H9 (cell line): ENCODE data around the gene PTPA. TPM values are rescaled to one million over a fixed set of nuclear protein-coding genes. Genes with fewer than 3 reads are reported as not detected.

Experiments used
- DNase-seq: peaks from one replicate; pipeline ENCODE4 v3.0.0-alpha.2; 2017
- H2AFZ ChIP-seq: one replicate; pipeline ENCODE4 v1.6.1; 2013; ENCODE audit warnings: mild to moderate bottlenecking, low read length, control low read depth, moderate library complexity
- H2AK5ac ChIP-seq: 2 replicates; pipeline ENCODE4 v1.6.1; 2013; ENCODE audit warnings: low read length, control low read depth, mixed read lengths; ENCODE audit not compliant: insufficient read length
- H2BK120ac ChIP-seq: one replicate; pipeline ENCODE4 v1.6.1; 2013; ENCODE audit warnings: low read depth, mild to moderate bottlenecking, low read length, control low read depth, inconsistent platforms; ENCODE audit not compliant: poor library complexity, severe bottlenecking
- H2BK12ac ChIP-seq: 2 replicates; pipeline ENCODE4 v1.6.1; 2013; ENCODE audit warnings: low read length, control low read depth, mixed read lengths, low read depth; ENCODE audit not compliant: insufficient read length
- H2BK15ac ChIP-seq: 2 replicates; pipeline ENCODE4 v1.6.1; 2013; ENCODE audit warnings: low read depth, low read length, control low read depth
- H2BK20ac ChIP-seq: one replicate; pipeline ENCODE4 v1.6.1; 2013; ENCODE audit warnings: low read depth, mild to moderate bottlenecking, low read length, control low read depth, inconsistent platforms; ENCODE audit not compliant: poor library complexity, severe bottlenecking
- H2BK5ac ChIP-seq: 2 replicates; pipeline ENCODE4 v1.6.1; 2013; ENCODE audit warnings: low read length, control low read depth, mixed read lengths; ENCODE audit not compliant: insufficient read length
- H3K14ac ChIP-seq: 2 replicates; pipeline ENCODE4 v1.6.1; 2013; ENCODE audit warnings: low read length, control low read depth; ENCODE audit not compliant: insufficient read depth
- H3K18ac ChIP-seq: 2 replicates; pipeline ENCODE4 v1.6.1; 2013; ENCODE audit warnings: low read depth, mild to moderate bottlenecking, mixed read lengths, low read length, control low read depth; ENCODE audit not compliant: insufficient read length
- H3K23ac ChIP-seq: 2 replicates; pipeline ENCODE4 v1.6.1; 2013; ENCODE audit warnings: low read length, control low read depth, mixed read lengths, low read depth; ENCODE audit not compliant: insufficient read length
- H3K23me2 ChIP-seq: 2 replicates; pipeline ENCODE4 v1.6.1; 2013; ENCODE audit warnings: low read depth, mild to moderate bottlenecking, mixed read lengths, low read length, control low read depth; ENCODE audit not compliant: insufficient read length, poor library complexity, severe bottlenecking
- H3K27ac ChIP-seq: 2 replicates; pipeline ENCODE4 v1.5.1; 2013; ENCODE audit warnings: low read length, control low read depth, mixed read lengths, low read depth; ENCODE audit not compliant: insufficient read length
- H3K27me3 ChIP-seq: 2 replicates; pipeline ENCODE4 v1.6.1; 2013; ENCODE audit warnings: low read length, control low read depth, inconsistent platforms; ENCODE audit not compliant: insufficient read depth
- H3K4ac ChIP-seq: 2 replicates; pipeline ENCODE4 v1.6.1; 2013; ENCODE audit warnings: low read depth, mild to moderate bottlenecking, control low read depth, inconsistent platforms, low read length, moderate library complexity
- H3K4me1 ChIP-seq: 2 replicates; pipeline ENCODE4 v1.6.1; 2013; ENCODE audit warnings: low read length, control low read depth, inconsistent platforms; ENCODE audit not compliant: insufficient read depth
- H3K4me2 ChIP-seq: 2 replicates; pipeline ENCODE4 v1.6.1; 2013; ENCODE audit warnings: low read length, control low read depth, mixed read lengths; ENCODE audit not compliant: insufficient read length, insufficient read depth
- H3K56ac ChIP-seq: 2 replicates; pipeline ENCODE4 v1.6.1; 2013; ENCODE audit warnings: low read depth, mild to moderate bottlenecking, mixed read lengths, low read length, control low read depth; ENCODE audit not compliant: insufficient read length
- H3K79me1 ChIP-seq: 2 replicates; pipeline ENCODE4 v1.6.1; 2013; ENCODE audit warnings: low read depth, mild to moderate bottlenecking, moderate library complexity, low read length, control low read depth, inconsistent platforms; ENCODE audit not compliant: insufficient read depth, poor library complexity, severe bottlenecking
- H3K79me2 ChIP-seq: 2 replicates; pipeline ENCODE4 v1.6.1; 2013; ENCODE audit warnings: low read length, control low read depth, inconsistent platforms; ENCODE audit not compliant: insufficient read depth
- H3K9ac ChIP-seq: 2 replicates; pipeline ENCODE4 v1.6.1; 2013; ENCODE audit warnings: low read length, control low read depth, mixed read lengths; ENCODE audit not compliant: insufficient read length; ENCODE audit errors: extremely low read depth
- H3K9me3 ChIP-seq: one replicate; pipeline ENCODE4 v1.6.1; 2013; ENCODE audit warnings: low read depth, low read length, inconsistent platforms; ENCODE audit not compliant: control insufficient read depth
- H3T11ph ChIP-seq: one replicate; pipeline ENCODE4 v1.6.1; 2013; ENCODE audit warnings: mild to moderate bottlenecking, low read length, control low read depth, inconsistent platforms
- H4K20me1 ChIP-seq: one replicate; pipeline ENCODE4 v1.6.1; 2013; ENCODE audit not compliant: control insufficient read depth, insufficient read length, insufficient read depth
- H4K5ac ChIP-seq: 2 replicates; pipeline ENCODE4 v1.6.1; 2013; ENCODE audit warnings: low read depth, mild to moderate bottlenecking, mixed read lengths, low read length, control low read depth; ENCODE audit not compliant: insufficient read length
- H4K8ac ChIP-seq: replicated peaks from 2 replicates; pipeline ENCODE4 v1.6.1; 2013; ENCODE audit warnings: low read length, control low read depth, mixed read lengths, low read depth; ENCODE audit not compliant: insufficient read length
- H4K91ac ChIP-seq: 2 replicates; pipeline ENCODE4 v1.6.1; 2013; ENCODE audit warnings: low read depth, mild to moderate bottlenecking, moderate library complexity, mixed read lengths, low read length, control low read depth; ENCODE audit not compliant: insufficient read length
- H3K27ac Mint-ChIP-seq, 3 experiments: 2 replicates in 2 of 3; 3 replicates in 1 of 3; pipeline ENCODE4 v1.8.0; 2020 to 2021; ENCODE audit warnings: mixed read lengths in 3 of 3, mild to moderate bottlenecking in 1 of 3, moderate library complexity in 1 of 3
- H3K27me3 Mint-ChIP-seq: 2 replicates; pipeline ENCODE4 v1.8.0; 2021; ENCODE audit warnings: low read depth, mild to moderate bottlenecking, moderate library complexity, mixed read lengths
- H3K36me3 Mint-ChIP-seq, 3 experiments: 2 replicates in 2 of 3; 3 replicates in 1 of 3; pipeline ENCODE4 v1.8.0; 2020 to 2021; ENCODE audit warnings: low read depth in 3 of 3, mixed read lengths in 3 of 3; ENCODE audit not compliant: insufficient read depth in 1 of 3
- H3K4me1 Mint-ChIP-seq, 2 experiments: 2 replicates each; pipeline ENCODE4 v1.8.0; 2020; ENCODE audit warnings: mixed read lengths in 2 of 2
- H3K4me3 Mint-ChIP-seq, 2 experiments: 2 replicates in 1 of 2; 3 replicates in 1 of 2; pipeline ENCODE4 v1.8.0; 2020 to 2021; ENCODE audit warnings: mild to moderate bottlenecking in 2 of 2, mixed read lengths in 2 of 2, moderate library complexity in 1 of 2
- H3K9me3 Mint-ChIP-seq, 2 experiments: 2 replicates in 1 of 2; 3 replicates in 1 of 2; pipeline ENCODE4 v1.8.0; 2020; ENCODE audit warnings: mild to moderate bottlenecking in 2 of 2, mixed read lengths in 2 of 2, moderate library complexity in 1 of 2
- WGBS: extraction: QIAGEN DNeasy Blood & Tissue Kit; methylation state at CpG from one replicate; pipeline ENCODE4 v1.1.7; 2013; ENCODE audit warnings: missing lambda C conversion rate, low lambda C conversion rate, mixed read lengths; ENCODE audit not compliant: insufficient read length; ENCODE audit errors: extremely low coverage; 5-methylcytosine and 5-hydroxymethylcytosine counted together
- total RNA-seq: library from RNA; stranded (reverse); gene quantifications from 2 replicates; pipeline ENCODE4 v1.2.1, GENCODE V29; 2021
- TF ChIP-seq, protein P1 (sequence below): fragments of 200-600 bp; sonication (generic); conservative IDR thresholded peaks from 3 replicates; pipeline ENCODE4 v1.8.0; 2021; ENCODE audit warnings: antibody characterized with exemption, mild to moderate bottlenecking

The PTPA gene
- total RNA-seq, 1 experiment from 2014 or later = 145 TPM

GRCh38 chr9:129137292-129138143 lies 26.3 kb downstream of the PTPA start:
- Mint-ChIP-seq H3K36me3 (peaks cover 10 to 50% (median 49%) of the 10 kb centered on the region in 3 experiments; a peak in 6 of 7 replicates), H3K27me3 (peaks cover 1% of the 10 kb centered on the region; the same call in 1 of the 2 replicates), H3K27ac (peak overlapping the region in 2 of 3 experiments; percentile 40 to 46; a peak in 4 of 7 replicates), H3K9me3 (no peaks in the 10 kb centered on the region; a peak in 1 of 5 replicates), H3K4me1 (peaks cover 35 to 36% of the 10 kb centered on the region in 2 experiments), H3K4me3 (no peak overlapping the region)
- no peak overlapping the region for H3K23ac ChIP-seq
- no peaks in the 10 kb centered on the region for H3K9me3 ChIP-seq
- H3K4me1 ChIP-seq = peaks cover 6% of the 10 kb centered on the region; the same call in 1 of the 2 replicates
- H2BK120ac ChIP-seq = no peak overlapping the region
- H3K79me2 ChIP-seq = no peaks in the 10 kb centered on the region
- no peak overlapping the region for H3K4ac ChIP-seq
- DNase-seq = no peak
- no peak overlapping the region for H2BK5ac ChIP-seq
- no peak overlapping the region for H3K56ac ChIP-seq
- no peak overlapping the region for H3K18ac ChIP-seq
- no peaks in the 10 kb centered on the region for H4K20me1 ChIP-seq
- H2BK20ac ChIP-seq = no peak overlapping the region
- no peak overlapping the region for H4K8ac ChIP-seq
- H3K27ac ChIP-seq = no peak overlapping the region
- H3K4me2 ChIP-seq = no peak overlapping the region
- H2AK5ac ChIP-seq = no peak overlapping the region
- H3K14ac ChIP-seq = no peak overlapping the region
- H2AFZ ChIP-seq = no peak overlapping the region
- TF ChIP-seq, protein P1, sequence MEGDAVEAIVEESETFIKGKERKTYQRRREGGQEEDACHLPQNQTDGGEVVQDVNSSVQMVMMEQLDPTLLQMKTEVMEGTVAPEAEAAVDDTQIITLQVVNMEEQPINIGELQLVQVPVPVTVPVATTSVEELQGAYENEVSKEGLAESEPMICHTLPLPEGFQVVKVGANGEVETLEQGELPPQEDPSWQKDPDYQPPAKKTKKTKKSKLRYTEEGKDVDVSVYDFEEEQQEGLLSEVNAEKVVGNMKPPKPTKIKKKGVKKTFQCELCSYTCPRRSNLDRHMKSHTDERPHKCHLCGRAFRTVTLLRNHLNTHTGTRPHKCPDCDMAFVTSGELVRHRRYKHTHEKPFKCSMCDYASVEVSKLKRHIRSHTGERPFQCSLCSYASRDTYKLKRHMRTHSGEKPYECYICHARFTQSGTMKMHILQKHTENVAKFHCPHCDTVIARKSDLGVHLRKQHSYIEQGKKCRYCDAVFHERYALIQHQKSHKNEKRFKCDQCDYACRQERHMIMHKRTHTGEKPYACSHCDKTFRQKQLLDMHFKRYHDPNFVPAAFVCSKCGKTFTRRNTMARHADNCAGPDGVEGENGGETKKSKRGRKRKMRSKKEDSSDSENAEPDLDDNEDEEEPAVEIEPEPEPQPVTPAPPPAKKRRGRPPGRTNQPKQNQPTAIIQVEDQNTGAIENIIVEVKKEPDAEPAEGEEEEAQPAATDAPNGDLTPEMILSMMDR = no peak
- no peak overlapping the region for H3K9ac ChIP-seq
- no CpG with 5 or more reads among the region's 19 CpGs for WGBS
- no peak overlapping the region for H4K5ac ChIP-seq
- no peak overlapping the region for H4K91ac ChIP-seq
- H3K79me1 ChIP-seq = no peaks in the 10 kb centered on the region
- H3T11ph ChIP-seq = no peak overlapping the region
- H3K27me3 ChIP-seq = no peaks in the 10 kb centered on the region
- peaks cover 5% of the 10 kb centered on the region for H3K23me2 ChIP-seq
- H2BK12ac ChIP-seq = no peak overlapping the region
- H2BK15ac ChIP-seq = no peak overlapping the region
